ENCODE data around the gene PGLYRP2.

GRCh38 chr19:15498156-15498858 is 19.0 kb upstream of the PGLYRP2 start:
- TF ChIP-seq CTCF (IDR thresholded peaks at IDR 0.05; ENCODE audit: insufficient read depth, low read depth, low read length) (no peak), EZH2 (IDR thresholded peaks at IDR 0.05; ENCODE audit: insufficient read depth, low read length) (no peak)
